K562 (cell line): Measurements from ENCODE around the gene NDUFS5. TPM values are rescaled to one million over a fixed set of nuclear protein-coding genes. Genes with fewer than 3 reads are reported as not detected.

Source experiments
- COPS2 ChIP-seq: fragments of 450-650 bp; conservative IDR thresholded peaks from 2 replicates; pipeline ENCODE4 v1.6.1; 2016; ENCODE audit warnings: mild to moderate bottlenecking, moderate library complexity
- KAT2B ChIP-seq: IDR thresholded peaks from one replicate; pipeline ENCODE4 v1.6.1; 2012; ENCODE audit warnings: low read depth, mild to moderate bottlenecking, control low read depth, inconsistent platforms, low read length, moderate library complexity
- PHB ChIP-seq: fragments of 250-450 bp; sonication (Bioruptor Pico); IDR thresholded peaks from 2 replicates; pipeline ENCODE4 v1.5.0; 2021
- POLR2H ChIP-seq: IDR thresholded peaks from 2 replicates; pipeline ENCODE4 v1.6.1; 2016; ENCODE audit warnings: missing genetic modification characterization, low read depth, mild to moderate bottlenecking, control low read depth, missing compliant biosample characterization, moderate library complexity
- RREB1 ChIP-seq: fragments of 250-450 bp; sonication (Bioruptor Pico); IDR thresholded peaks from 2 replicates; pipeline ENCODE4 v1.4.0; 2020
- RUNX1 ChIP-seq: sonication (generic); IDR thresholded peaks from 2 replicates; pipeline ENCODE4 v1.6.1; 2016; ENCODE audit warnings: antibody characterized with exemption, low read depth
- STAT5A ChIP-seq: IDR thresholded peaks from 2 replicates; pipeline ENCODE4 v1.6.1; 2012; ENCODE audit warnings: low read length, inconsistent platforms, borderline replicate concordance
- THAP12 ChIP-seq: fragments of 250-450 bp; sonication (Bioruptor Pico); IDR thresholded peaks from 2 replicates; pipeline ENCODE4 v1.9.0; 2021; ENCODE audit warnings: mild to moderate bottlenecking, inconsistent platforms
- ZNF318 ChIP-seq, 2 experiments: fragments of 450-650 bp; IDR thresholded peaks; 2 replicates each; pipeline ENCODE4 v1.6.1; 2016; ENCODE audit warnings: mild to moderate bottlenecking in 2 of 2, borderline replicate concordance in 1 of 2, low read depth in 1 of 2, moderate library complexity in 1 of 2
- ZNF79 ChIP-seq: fragments of 250-450 bp; sonication (Bioruptor Pico); IDR thresholded peaks from 2 replicates; pipeline ENCODE4 v1.4.0; 2020; ENCODE audit warnings: low read depth, mild to moderate bottlenecking, moderate library complexity
- polyA plus RNA-seq, 8 experiments: library from polyadenylated mRNA; depleted of rRNA in 4 of 8; stranded (reverse) in 5 of 8; unstranded in 3 of 8; fragments of >200 nt; fragmentation: Nextera tagmentation in 2 of 8; fragmentation: Illumina TruSeq in 1 of 8; extraction: Ambion mirVana in 2 of 8; extraction: Trizol in 1 of 8; gene quantifications; 2 replicates each; pipeline versions ENCODE4 v1.2.1 to v1.2.3, GENCODE V29; 2011 to 2014; ENCODE audit warnings: inconsistent platforms in 1 of 8, missing spikeins in 1 of 8
- total RNA-seq, 7 experiments: library from RNA; depleted of rRNA in 6 of 7; stranded (reverse); fragments of >200 nt in 6 of 7; fragmentation: Illumina TruSeq in 2 of 7; extraction: Trizol in 2 of 7; gene quantifications; 2 replicates each; pipeline versions ENCODE4 v1.2.1 to v1.2.3, GENCODE V29; 2011 to 2021; ENCODE audit warnings: low replicate concordance in 1 of 7

The NDUFS5 gene
- total and polyA plus RNA-seq, 9 of the 15 experiments (the other 6 are each of a cell fraction or from before 2014, with no cell fraction given) = 499 to 2,737 (median 1,281) TPM

GRCh38 chr1:39026051-39026865 lies at the start of gene NDUFS5 (continued):
- TF ChIP-seq PHB (no peak), ZNF79 (CRISPR knock-in tag) (no peak), THAP12 (CRISPR knock-in tag) (peak; percentile 91), RUNX1 (no peak), COPS2 (no peak), POLR2H (peak; percentile 79; the same call in 1 of the 2 replicates), ZNF318 (IDR thresholded peaks at IDR 0.05; ENCODE audit: borderline replicate concordance in 1 of 2, low read depth in 1 of 2) (no peak), RREB1 (CRISPR knock-in tag) (no peak), KAT2B (no peak), STAT5A (no peak)
